DOHH2 (cell line): ENCODE data around the gene CRYGN.

Source experiments
- EZH2phosphoT487 ChIP-seq: fragments of 200-600 bp; sonication (generic); IDR thresholded peaks from 2 replicates; pipeline ENCODE4 v1.6.1; 2017; ENCODE audit warnings: borderline replicate concordance, mild to moderate bottlenecking, antibody characterized with exemption, low read length, moderate library complexity, mixed read lengths
- TF ChIP-seq, protein P1 (sequence below): fragments of 200-600 bp; sonication (generic); IDR thresholded peaks from one replicate; pipeline ENCODE4 v1.5.1; 2014; ENCODE audit warnings: antibody characterized with exemption, mild to moderate bottlenecking, low read depth, low read length; ENCODE audit not compliant: poor library complexity, severe bottlenecking

DNA sequence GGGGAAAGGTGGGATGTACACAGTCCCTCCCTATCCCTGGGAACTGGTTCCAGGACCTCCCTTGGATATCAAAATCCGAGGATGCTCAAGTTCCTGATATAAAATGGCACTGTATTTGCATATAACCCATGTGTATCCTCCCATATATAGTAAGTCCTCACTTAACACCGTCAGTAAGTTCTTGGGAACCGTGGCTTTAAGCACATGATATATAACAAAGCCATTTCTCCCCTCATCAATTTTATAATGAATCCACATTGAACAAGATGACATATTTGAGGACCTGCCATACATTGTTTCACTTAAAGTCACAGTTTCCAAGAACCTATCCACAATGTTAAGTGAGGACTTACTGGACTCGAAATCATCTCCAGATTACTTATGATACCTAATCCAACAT, 5.4 kb downstream of the CRYGN start:
- TF ChIP-seq, protein P1, sequence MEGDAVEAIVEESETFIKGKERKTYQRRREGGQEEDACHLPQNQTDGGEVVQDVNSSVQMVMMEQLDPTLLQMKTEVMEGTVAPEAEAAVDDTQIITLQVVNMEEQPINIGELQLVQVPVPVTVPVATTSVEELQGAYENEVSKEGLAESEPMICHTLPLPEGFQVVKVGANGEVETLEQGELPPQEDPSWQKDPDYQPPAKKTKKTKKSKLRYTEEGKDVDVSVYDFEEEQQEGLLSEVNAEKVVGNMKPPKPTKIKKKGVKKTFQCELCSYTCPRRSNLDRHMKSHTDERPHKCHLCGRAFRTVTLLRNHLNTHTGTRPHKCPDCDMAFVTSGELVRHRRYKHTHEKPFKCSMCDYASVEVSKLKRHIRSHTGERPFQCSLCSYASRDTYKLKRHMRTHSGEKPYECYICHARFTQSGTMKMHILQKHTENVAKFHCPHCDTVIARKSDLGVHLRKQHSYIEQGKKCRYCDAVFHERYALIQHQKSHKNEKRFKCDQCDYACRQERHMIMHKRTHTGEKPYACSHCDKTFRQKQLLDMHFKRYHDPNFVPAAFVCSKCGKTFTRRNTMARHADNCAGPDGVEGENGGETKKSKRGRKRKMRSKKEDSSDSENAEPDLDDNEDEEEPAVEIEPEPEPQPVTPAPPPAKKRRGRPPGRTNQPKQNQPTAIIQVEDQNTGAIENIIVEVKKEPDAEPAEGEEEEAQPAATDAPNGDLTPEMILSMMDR: no peak
- no peak for TF ChIP-seq EZH2phosphoT487
